Naive B cell (primary cell): ENCODE data around the gene ZNF155. TPM values are rescaled to one million over a fixed set of nuclear protein-coding genes. Genes with fewer than 3 reads are reported as not detected.

Source experiments
- ATAC-seq, 2 donors: fragments of 150-1000 bp; cut with Tn5 transposase; 2 replicates each; pipeline ENCODE4 v1.10.0; 2021; ENCODE audit warnings: low read depth in 2 of 2, mild to moderate bottlenecking in 2 of 2, moderate library complexity in 2 of 2
- DNase-seq: peaks from one replicate; pipeline ENCODE4 v3.0.0; 2022
- H3K27ac Mint-ChIP-seq, 6 donors: one replicate each; pipeline ENCODE4 v1.8.0; 2020 to 2022; ENCODE audit warnings: mild to moderate bottlenecking in 6 of 6, mixed read lengths in 6 of 6, moderate library complexity in 5 of 6, inconsistent platforms in 2 of 6
- H3K27me3 Mint-ChIP-seq, 3 donors: one replicate each; pipeline ENCODE4 v1.8.0; 2021 to 2022; ENCODE audit warnings: mixed read lengths in 3 of 3, mild to moderate bottlenecking in 1 of 3
- H3K36me3 Mint-ChIP-seq, 2 donors: one replicate each; pipeline ENCODE4 v1.8.0; 2020 to 2022; ENCODE audit warnings: mixed read lengths in 2 of 2, inconsistent platforms in 1 of 2, mild to moderate bottlenecking in 1 of 2
- H3K4me1 Mint-ChIP-seq, 3 donors: one replicate each; pipeline ENCODE4 v1.8.0; 2020 to 2022; ENCODE audit warnings: mixed read lengths in 3 of 3, inconsistent platforms in 1 of 3, mild to moderate bottlenecking in 1 of 3, moderate library complexity in 1 of 3
- H3K4me3 Mint-ChIP-seq, 8 donors: one replicate each; pipeline ENCODE4 v1.8.0; 2020 to 2022; ENCODE audit warnings: mild to moderate bottlenecking in 8 of 8, mixed read lengths in 8 of 8, moderate library complexity in 8 of 8, inconsistent platforms in 2 of 8
- H3K9me3 Mint-ChIP-seq, 7 donors: one replicate each; pipeline ENCODE4 v1.8.0; 2020 to 2022; ENCODE audit warnings: mixed read lengths in 7 of 7, mild to moderate bottlenecking in 5 of 7, inconsistent platforms in 2 of 7, moderate library complexity in 1 of 7
- polyA plus RNA-seq, 6 donors: library from polyadenylated mRNA; unstranded; fragments of 300-500 nt; fragmentation: Illumina TruSeq; gene quantifications; one replicate each; pipeline ENCODE4 v1.2.3, GENCODE V29; 2021; ENCODE audit warnings: low read depth in 6 of 6

The ZNF155 gene
- polyA plus RNA-seq, 6 donors from 2014 or later: 1.9 to 4.4 (median 3.2) TPM; not detected in 1

GRCh38 chr19:44019498-44019897 lies 35.5 kb downstream of the ZNF155 start:
- H3K9me3 Mint-ChIP-seq: peaks cover 21 to 73% (median 52%) of the 10 kb centered on the region in 7 donors
- H3K27ac Mint-ChIP-seq: no peak overlapping the region
- ATAC-seq: no peak
- peaks cover 23 to 44% (median 39%) of the 10 kb centered on the region in 3 donors for H3K27me3 Mint-ChIP-seq
- peaks cover 7 to 24% of the 10 kb centered on the region in 2 donors for H3K36me3 Mint-ChIP-seq
- peaks cover under 1% of the 10 kb centered on the region in 3 donors for H3K4me1 Mint-ChIP-seq
- peak overlapping the region in 1 of 8 donors; percentile 46 for H3K4me3 Mint-ChIP-seq
- no peak for DNase-seq

- peaks cover 16 to 61% (median 38%) of the 10 kb centered on the region in 7 donors for H3K9me3 Mint-ChIP-seq
- no peak overlapping the region for H3K27ac Mint-ChIP-seq
- H3K27me3 Mint-ChIP-seq: peaks cover 23 to 44% (median 39%) of the 10 kb centered on the region in 3 donors
- peaks cover 7 to 35% of the 10 kb centered on the region in 2 donors for H3K36me3 Mint-ChIP-seq
- H3K4me3 Mint-ChIP-seq: peak overlapping the region in 1 of 8 donors; percentile 0
- DNase-seq (no peak), ATAC-seq (no peak)
- peaks cover 16 to 18% (median 18%) of the 10 kb centered on the region in 3 donors for H3K4me1 Mint-ChIP-seq
These were observed 37.2 kb downstream of the ZNF155 start for GRCh38 chr19:44021221-44021620.

DNA sequence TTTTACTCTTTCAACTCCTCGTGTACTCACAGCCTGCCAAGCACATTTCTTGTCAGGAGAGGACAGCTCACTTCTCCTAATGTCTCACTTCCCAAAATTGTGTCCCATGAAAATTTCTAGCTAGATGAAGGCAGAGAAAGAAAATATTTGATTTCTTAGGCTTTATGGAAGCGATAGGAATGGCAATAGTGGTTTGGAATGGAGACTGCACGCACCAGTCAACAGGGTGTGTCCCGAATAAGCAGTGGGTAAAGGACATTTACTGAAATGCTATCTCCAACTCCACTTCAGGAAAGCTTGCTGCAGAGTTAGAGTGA lies 40.9 kb downstream of the ZNF155 start:
- Mint-ChIP-seq H3K4me3 (peak overlapping the region; percentile 96 to 100 (median 99)), H3K4me1 (peaks cover 23 to 28% (median 26%) of the 10 kb centered on the region in 3 donors), H3K27ac (peak overlapping the region in 5 of 6 donors; percentile 86 to 97 (median 94)), H3K36me3 (peaks cover 22 to 50% of the 10 kb centered on the region in 2 donors), H3K27me3 (peaks cover 6 to 23% (median 19%) of the 10 kb centered on the region in 3 donors), H3K9me3 (peaks cover 16 to 50% (median 43%) of the 10 kb centered on the region in 7 donors)
- ATAC-seq (no peak), DNase-seq (no peak)

- H3K27me3 Mint-ChIP-seq: peaks cover under 1 to 18% (median 14%) of the 10 kb centered on the region in 3 donors
- H3K9me3 Mint-ChIP-seq: peaks cover 12 to 50% (median 43%) of the 10 kb centered on the region in 7 donors
- DNase-seq: peak; percentile 64
- peak within 1 kb of the TSS; percentile 96 to 100 (median 99) for H3K4me3 Mint-ChIP-seq
- H3K27ac Mint-ChIP-seq: peak within 1 kb of the TSS; percentile 87 to 97 (median 92)
- peaks cover 28 to 51% of the 10 kb centered on the region in 2 donors for H3K36me3 Mint-ChIP-seq
- peaks cover 23 to 28% (median 26%) of the 10 kb centered on the region in 3 donors for H3K4me1 Mint-ChIP-seq
- peak; percentile 100 for ATAC-seq
These were observed 41.4 kb downstream of the ZNF155 start, which contains the start of gene ZNF222 for GRCh38 chr19:44025217-44025936. ZNF222 (plus strand) TSS chr19:44025379; CDS start chr19:44025437, 58 bp downstream.

GRCh38 chr19:44026622-44027021 lies 42.6 kb downstream of the ZNF155 start:
- peaks cover 35 to 63% of the 10 kb centered on the region in 2 donors for H3K36me3 Mint-ChIP-seq
- H3K9me3 Mint-ChIP-seq: peaks cover 12 to 49% (median 44%) of the 10 kb centered on the region in 7 donors
- peak overlapping the region in 5 of 8 donors; percentile 39 to 99 (median 96) for H3K4me3 Mint-ChIP-seq

GRCh38 chr19:44032001-44032610 lies 48.1 kb downstream of the ZNF155 start:
- ATAC-seq (no peak), DNase-seq (no peak)
- Mint-ChIP-seq H3K36me3 (peaks cover 59 to 88% of the 10 kb centered on the region in 2 donors), H3K9me3 (peaks cover 29 to 91% (median 81%) of the 10 kb centered on the region in 7 donors), H3K27me3 (peaks cover 0 to 10% (median 0%) of the 10 kb centered on the region in 3 donors), H3K4me3 (no peak overlapping the region), H3K27ac (no peak overlapping the region), H3K4me1 (peaks cover 5 to 10% (median 10%) of the 10 kb centered on the region in 3 donors)

More at GRCh38 chr19:44026622-44027021, 42.6 kb downstream of the ZNF155 start:
- no peak overlapping the region for H3K27ac Mint-ChIP-seq
- no peak for ATAC-seq
- no peak for DNase-seq
- H3K4me1 Mint-ChIP-seq: peaks cover 23 to 28% (median 26%) of the 10 kb centered on the region in 3 donors
- H3K27me3 Mint-ChIP-seq: peaks cover 0 to 6% (median 4%) of the 10 kb centered on the region in 3 donors

- H3K4me1 Mint-ChIP-seq: no peaks in the 10 kb centered on the region
- DNase-seq (no peak), ATAC-seq (no peak)
- H3K27ac Mint-ChIP-seq: no peak overlapping the region
- peaks cover 24 to 84% (median 46%) of the 10 kb centered on the region in 7 donors for H3K9me3 Mint-ChIP-seq
- peaks cover 18 to 31% of the 10 kb centered on the region in 2 donors for H3K36me3 Mint-ChIP-seq
- H3K27me3 Mint-ChIP-seq: peaks cover 34 to 76% (median 39%) of the 10 kb centered on the region in 3 donors
- no peak overlapping the region for H3K4me3 Mint-ChIP-seq
These were observed 58.2 kb downstream of the ZNF155 start for GRCh38 chr19:44042147-44042546.

Other genes with a start within 250 kb of the ZNF155 start
- gene SMG9, start 229.2 kb upstream of the ZNF155 start, polyA plus RNA-seq: 10 to 100 TPM in 2 of 6 donors, 1 to 10 TPM in 4; 2.7 to 13.0 (median 8.2) TPM
- gene KCNN4, start 203.2 kb upstream of the ZNF155 start, polyA plus RNA-seq: 10 to 100 TPM in 4 of 6 donors, 1 to 10 TPM in 2; 9.7 to 17.2 (median 10.3) TPM
- gene LYPD5, start 181.7 kb upstream of the ZNF155 start, polyA plus RNA-seq: under 1 TPM in 2 of 6 donors, not detected in 4; 0.28 to 0.65 TPM
- 1 to 10 TPM in 5 of 6 donors, not detected in 1; 2.0 to 6.4 (median 5.5) TPM for gene ZNF283, start 156.9 kb upstream of the ZNF155 start, polyA plus RNA-seq
- gene ZNF404, start 100.2 kb upstream of the ZNF155 start, polyA plus RNA-seq: 10 to 100 TPM in 1 of 6 donors, 1 to 10 TPM in 5; 3.1 to 11.3 (median 6.6) TPM
- 10 to 100 TPM in 5 of 6 donors, 1 to 10 TPM in 1; 5.2 to 26.1 (median 15.1) TPM for gene ZNF45, start 48.9 kb upstream of the ZNF155 start, polyA plus RNA-seq
- 1 to 10 TPM in 2 of 6 donors, under 1 TPM in 3, not detected in 1; 0.41 to 4.6 (median 0.97) TPM for gene ZNF221, start 33.0 kb upstream of the ZNF155 start, polyA plus RNA-seq
- gene ZNF230, start 18.8 kb downstream of the ZNF155 start, polyA plus RNA-seq: 1 to 10 TPM; 1.9 to 8.8 (median 3.9) TPM
- gene ZNF222, start 41.2 kb downstream of the ZNF155 start, polyA plus RNA-seq: 1 to 10 TPM; 3.6 to 5.3 (median 4.6) TPM
- gene ZNF223, start 67.8 kb downstream of the ZNF155 start, polyA plus RNA-seq: 1 to 10 TPM in 5 of 6 donors, not detected in 1; 1.9 to 3.3 (median 2.9) TPM
- 1 to 10 TPM in 3 of 6 donors, under 1 TPM in 3; 0.09 to 1.2 (median 0.95) TPM for gene ZNF284, start 88.0 kb downstream of the ZNF155 start, polyA plus RNA-seq
- 10 to 100 TPM in 4 of 6 donors, 1 to 10 TPM in 2; 7.5 to 20.7 (median 12.5) TPM for gene ZNF224, start 110.2 kb downstream of the ZNF155 start, polyA plus RNA-seq
- 1 to 10 TPM; 2.2 to 6.4 (median 3.3) TPM for gene ZNF225, start 129.2 kb downstream of the ZNF155 start, polyA plus RNA-seq
- 1 to 10 TPM; 1.1 to 8.2 (median 4.9) TPM for gene ZNF234, start 157.4 kb downstream of the ZNF155 start, polyA plus RNA-seq
- 10 to 100 TPM; 26.0 to 38.5 (median 30.8) TPM for gene ZNF226, start 180.9 kb downstream of the ZNF155 start, polyA plus RNA-seq
- gene ZNF227, start 228.3 kb downstream of the ZNF155 start, polyA plus RNA-seq: 10 to 100 TPM; 13.7 to 27.9 (median 16.2) TPM